DOHH2 (cell line): Measurements from ENCODE around the gene SLC26A8.

Experiments used
- H3F3A ChIP-seq: fragments of 200-600 bp; sonication (generic), shearing (Covaris generic); 2 replicates; pipeline ENCODE4 v1.6.0; 2016; ENCODE audit warnings: antibody characterized with exemption, mild to moderate bottlenecking; ENCODE audit not compliant: control insufficient read depth, insufficient read depth
- H3K27ac ChIP-seq: fragments of 200-600 bp; sonication (generic); 2 replicates; pipeline ENCODE4 v1.5.1; 2014; ENCODE audit warnings: low read depth, mild to moderate bottlenecking, low read length, moderate library complexity
- H3K27me3 ChIP-seq: fragments of 200-600 bp; sonication (generic); 2 replicates; pipeline ENCODE4 v1.6.1; 2014; ENCODE audit warnings: mild to moderate bottlenecking, low read length, mixed read lengths; ENCODE audit not compliant: control insufficient read depth
- H3K36me3 ChIP-seq: fragments of 200-600 bp; sonication (generic); 2 replicates; pipeline ENCODE4 v1.6.1; 2014; ENCODE audit warnings: mild to moderate bottlenecking, low read length, moderate library complexity, mixed read lengths; ENCODE audit not compliant: control insufficient read depth
- H3K4me1 ChIP-seq: fragments of 200-600 bp; sonication (generic); 2 replicates; pipeline ENCODE4 v1.6.1; 2014; ENCODE audit warnings: mild to moderate bottlenecking, low read length, mixed read lengths; ENCODE audit not compliant: control insufficient read depth
- H3K4me2 ChIP-seq: fragments of 200-600 bp; sonication (generic); 2 replicates; pipeline ENCODE4 v1.6.0; 2014; ENCODE audit warnings: mild to moderate bottlenecking, low read length, moderate library complexity
- H3K4me3 ChIP-seq: fragments of 200-600 bp; sonication (generic); 2 replicates; pipeline ENCODE4 v1.5.1; 2014; ENCODE audit warnings: mild to moderate bottlenecking, low read length, mixed read lengths
- H3K79me2 ChIP-seq: fragments of 200-600 bp; sonication (generic); 2 replicates; pipeline ENCODE4 v1.6.1; 2014; ENCODE audit warnings: mild to moderate bottlenecking, low read length, mixed read lengths; ENCODE audit not compliant: control insufficient read depth
- H3K9me2 ChIP-seq: fragments of 200-600 bp; sonication (generic); replicated peaks from 2 replicates; pipeline ENCODE4 v1.6.1; 2014; ENCODE audit warnings: mild to moderate bottlenecking, low read length, mixed read lengths; ENCODE audit not compliant: control insufficient read depth
- H3K9me3 ChIP-seq: fragments of 200-600 bp; sonication (generic); 2 replicates; pipeline ENCODE4 v1.6.1; 2014; ENCODE audit warnings: antibody characterized with exemption, low read length, mixed read lengths; ENCODE audit not compliant: control insufficient read depth, insufficient read depth
- H4K20me1 ChIP-seq: fragments of 200-600 bp; sonication (generic); 2 replicates; pipeline ENCODE4 v1.6.0; 2014; ENCODE audit warnings: low read depth, mild to moderate bottlenecking, antibody characterized with exemption, low read length, moderate library complexity; ENCODE audit not compliant: control insufficient read depth, insufficient read depth
- EZH2phosphoT487 ChIP-seq: fragments of 200-600 bp; sonication (generic); IDR thresholded peaks from 2 replicates; pipeline ENCODE4 v1.6.1; 2017; ENCODE audit warnings: borderline replicate concordance, mild to moderate bottlenecking, antibody characterized with exemption, low read length, moderate library complexity, mixed read lengths
- TF ChIP-seq, protein P1 (sequence below): fragments of 200-600 bp; sonication (generic); IDR thresholded peaks from one replicate; pipeline ENCODE4 v1.5.1; 2014; ENCODE audit warnings: antibody characterized with exemption, mild to moderate bottlenecking, low read depth, low read length; ENCODE audit not compliant: poor library complexity, severe bottlenecking

Gene SLC26A8

DNA sequence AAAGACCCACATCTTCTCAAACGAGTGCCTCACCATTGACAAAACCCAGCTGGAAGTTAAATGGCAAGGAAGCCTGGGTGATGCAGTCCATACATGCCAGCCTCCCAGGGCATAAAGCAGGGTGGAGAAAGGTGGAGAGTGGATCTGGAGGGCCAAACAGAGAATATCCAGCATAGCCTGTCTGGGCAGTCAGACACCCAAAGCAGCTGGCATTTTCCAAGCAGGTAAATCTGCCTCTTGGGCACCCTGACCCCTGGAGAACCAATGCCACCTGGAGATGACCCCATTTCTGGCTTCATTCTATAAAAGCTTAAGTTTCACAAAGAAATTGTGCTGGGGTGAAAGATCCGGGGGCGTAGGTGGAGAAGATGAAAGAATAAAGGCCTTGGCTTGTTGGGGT lies 98.5 kb downstream of the SLC26A8 start:
- Histone ChIP-seq H4K20me1 (no peaks in the 10 kb centered on the region), H3K27me3 (0 out of 2 replicates have a peak, but pooled peaks cover 3% of the 10 kb centered on the region), H3K9me3 (no peaks in the 10 kb centered on the region), H3K79me2 (peaks cover 4% of the 10 kb centered on the region), H3K36me3 (no peaks in the 10 kb centered on the region), H3K4me1 (peaks cover 12% of the 10 kb centered on the region), H3K4me2 (no peak overlapping the region), H3F3A (no peaks in the 10 kb centered on the region), H3K9me2 (no peaks in the 10 kb centered on the region), H3K4me3 (no peak overlapping the region), H3K27ac (no peak overlapping the region)
- TF ChIP-seq EZH2phosphoT487 = no peak
- TF ChIP-seq, protein P1, sequence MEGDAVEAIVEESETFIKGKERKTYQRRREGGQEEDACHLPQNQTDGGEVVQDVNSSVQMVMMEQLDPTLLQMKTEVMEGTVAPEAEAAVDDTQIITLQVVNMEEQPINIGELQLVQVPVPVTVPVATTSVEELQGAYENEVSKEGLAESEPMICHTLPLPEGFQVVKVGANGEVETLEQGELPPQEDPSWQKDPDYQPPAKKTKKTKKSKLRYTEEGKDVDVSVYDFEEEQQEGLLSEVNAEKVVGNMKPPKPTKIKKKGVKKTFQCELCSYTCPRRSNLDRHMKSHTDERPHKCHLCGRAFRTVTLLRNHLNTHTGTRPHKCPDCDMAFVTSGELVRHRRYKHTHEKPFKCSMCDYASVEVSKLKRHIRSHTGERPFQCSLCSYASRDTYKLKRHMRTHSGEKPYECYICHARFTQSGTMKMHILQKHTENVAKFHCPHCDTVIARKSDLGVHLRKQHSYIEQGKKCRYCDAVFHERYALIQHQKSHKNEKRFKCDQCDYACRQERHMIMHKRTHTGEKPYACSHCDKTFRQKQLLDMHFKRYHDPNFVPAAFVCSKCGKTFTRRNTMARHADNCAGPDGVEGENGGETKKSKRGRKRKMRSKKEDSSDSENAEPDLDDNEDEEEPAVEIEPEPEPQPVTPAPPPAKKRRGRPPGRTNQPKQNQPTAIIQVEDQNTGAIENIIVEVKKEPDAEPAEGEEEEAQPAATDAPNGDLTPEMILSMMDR = no peak

DNA sequence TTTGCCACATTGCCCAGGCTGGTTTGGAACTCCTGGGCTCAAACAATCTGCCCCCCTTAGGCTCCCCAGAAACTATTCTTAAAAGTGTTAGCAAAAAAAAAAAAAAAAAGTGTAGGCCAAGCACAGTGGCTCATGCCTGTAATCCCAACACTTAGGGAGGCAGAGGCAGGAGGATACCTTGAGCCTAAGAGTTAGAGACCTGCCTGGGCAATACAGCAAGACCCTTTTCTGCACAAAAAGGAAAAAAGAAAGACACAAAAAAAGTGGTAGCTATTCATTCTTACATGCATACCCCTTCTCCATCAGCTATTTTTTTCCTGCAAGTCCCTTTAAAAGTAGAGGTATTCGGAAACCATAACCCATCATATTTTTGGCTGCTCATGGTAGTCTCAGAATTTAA lies 100.3 kb downstream of the SLC26A8 start:
- Histone ChIP-seq H3K79me2 (peaks cover 20% of the 10 kb centered on the region), H3K36me3 (peaks cover 12% of the 10 kb centered on the region), H3K27ac (no peak overlapping the region), H3K9me3 (no peaks in the 10 kb centered on the region), H3K4me3 (no peak overlapping the region), H3F3A (no peaks in the 10 kb centered on the region), H3K4me2 (no peak overlapping the region), H3K9me2 (no peaks in the 10 kb centered on the region), H3K4me1 (peaks cover 13% of the 10 kb centered on the region), H4K20me1 (no peaks in the 10 kb centered on the region), H3K27me3 (0 out of 2 replicates have a peak, but pooled peaks cover 3% of the 10 kb centered on the region)
- TF ChIP-seq EZH2phosphoT487 = no peak
- TF ChIP-seq, protein P1 = no peak

DNA sequence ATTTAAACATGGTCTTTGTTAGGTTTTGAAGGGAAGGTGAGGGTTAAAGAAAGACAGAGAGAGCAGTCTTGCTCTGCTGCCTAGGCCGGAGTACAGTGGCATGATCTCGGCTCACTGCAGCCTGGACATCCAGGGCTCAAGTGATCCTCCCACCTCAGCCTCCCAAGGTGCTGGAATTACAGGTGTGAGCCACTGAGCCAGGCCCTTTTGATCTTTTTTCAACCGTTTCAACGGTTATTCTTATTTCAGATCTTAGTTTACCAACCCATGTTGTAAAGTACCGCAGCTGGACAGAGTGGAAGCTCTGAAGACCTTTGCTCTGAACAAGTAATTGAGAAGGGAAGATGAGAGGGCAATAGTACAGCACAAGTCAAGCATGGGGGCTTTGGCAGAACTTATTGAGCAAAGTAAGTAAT lies 102.3 kb downstream of the SLC26A8 start:
- H3K4me2 ChIP-seq = peak overlapping the region; percentile 78; the same call in 1 of the 2 replicates
- H4K20me1 ChIP-seq = peaks cover 9% of the 10 kb centered on the region
- peaks cover 40% of the 10 kb centered on the region for H3K79me2 ChIP-seq
- H3K27ac ChIP-seq = no peak overlapping the region
- H3K9me2 ChIP-seq = no peaks in the 10 kb centered on the region
- H3K27me3 ChIP-seq = no peaks in the 10 kb centered on the region
- H3F3A ChIP-seq = no peaks in the 10 kb centered on the region
- peaks cover 32% of the 10 kb centered on the region for H3K36me3 ChIP-seq
- H3K4me1 ChIP-seq = peaks cover 33% of the 10 kb centered on the region
- TF ChIP-seq, protein P1 = no peak
- TF ChIP-seq EZH2phosphoT487 = no peak
- H3K9me3 ChIP-seq = no peaks in the 10 kb centered on the region
- H3K4me3 ChIP-seq = no peak overlapping the region
